ENCODE data around the gene TULP4.
"Not testable (repeated sequence)": the region's sequence is repeated elsewhere in the genome, so short reads cannot be mapped to it uniquely, and the experiment has no call there.

Gene TULP4

DNA sequence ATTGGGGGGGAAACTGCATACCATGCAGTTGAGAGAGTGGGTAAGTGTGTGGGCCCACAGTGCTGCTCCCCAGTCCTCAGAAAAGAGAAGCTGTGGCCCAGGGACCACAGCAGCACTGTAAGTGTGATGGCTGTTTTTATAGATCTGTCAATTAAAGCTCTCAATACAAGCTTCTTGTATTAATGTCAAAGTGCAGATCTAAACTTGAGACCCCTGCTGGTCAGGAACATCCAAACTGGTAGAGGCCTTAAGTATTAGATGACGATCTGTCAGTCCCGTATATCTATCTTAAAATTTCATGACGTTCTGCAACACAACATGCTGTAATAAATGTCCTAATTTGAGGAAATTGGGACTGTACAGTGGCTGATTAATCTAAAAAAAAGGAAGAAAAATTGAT lies 74.8 kb downstream of the TULP4 start:
- no peak for DNase-seq

- DNase-seq, result no peak
Measured at GRCh38 chr6:158387578-158387977, 75.3 kb downstream of the TULP4 start.

- DNase-seq, result no peak
Measured at GRCh38 chr6:158388727-158389126, 76.5 kb downstream of the TULP4 start.

DNA sequence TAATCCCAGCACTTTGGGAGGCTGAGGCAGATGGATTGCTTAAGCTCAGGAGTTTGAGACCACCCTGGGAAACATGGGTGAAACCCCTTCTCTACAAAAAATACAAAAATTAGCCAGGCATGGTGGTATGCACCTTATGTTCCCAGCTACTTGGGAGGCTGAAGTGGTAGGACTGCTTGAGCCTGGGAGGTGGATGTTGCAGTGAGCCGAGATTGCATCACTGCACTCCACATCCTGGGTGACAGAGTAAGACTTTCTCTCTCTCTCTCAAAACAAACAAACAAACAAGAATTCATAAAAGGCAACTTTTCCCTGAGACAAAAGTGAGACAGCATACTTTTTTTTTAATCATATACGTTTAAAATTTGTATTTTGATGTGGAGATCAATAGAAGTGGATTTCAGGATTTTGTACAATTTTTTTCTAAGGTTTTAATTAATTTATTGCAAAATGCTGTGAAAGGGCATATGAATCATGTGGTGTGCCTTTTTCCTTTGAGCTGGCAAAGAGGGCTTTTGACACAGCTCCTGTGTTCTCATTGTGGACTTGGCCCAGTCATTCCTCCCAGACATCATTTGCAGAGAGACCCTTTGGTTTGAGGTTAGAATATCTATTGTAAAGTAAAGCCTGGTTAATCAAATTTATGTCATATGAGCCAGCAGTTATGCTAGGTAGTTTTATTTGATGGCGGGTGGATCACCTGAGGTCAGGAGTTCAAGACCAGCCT lies 77.1 kb downstream of the TULP4 start:
- DNase-seq, result no peak

DNA sequence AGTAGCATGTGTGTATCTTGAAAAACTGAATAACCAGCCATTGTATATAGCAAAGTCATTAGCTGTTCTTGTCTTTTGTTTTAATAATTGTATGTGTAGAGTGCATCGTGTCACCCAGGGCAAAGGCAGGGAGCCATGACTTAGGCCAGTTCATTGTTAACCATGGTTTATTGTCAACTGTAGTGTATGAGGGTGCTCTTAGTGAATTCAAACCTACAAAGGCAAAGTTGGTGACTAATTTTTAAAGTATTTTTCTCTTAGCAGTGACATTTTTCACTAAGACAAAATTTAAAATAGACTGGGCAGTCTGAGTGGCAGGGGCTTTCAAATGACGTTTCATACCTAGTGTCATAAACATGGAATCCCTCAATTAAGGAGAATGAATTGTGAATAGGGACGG lies 79.0 kb downstream of the TULP4 start:
- DNase-seq, result no peak

DNA sequence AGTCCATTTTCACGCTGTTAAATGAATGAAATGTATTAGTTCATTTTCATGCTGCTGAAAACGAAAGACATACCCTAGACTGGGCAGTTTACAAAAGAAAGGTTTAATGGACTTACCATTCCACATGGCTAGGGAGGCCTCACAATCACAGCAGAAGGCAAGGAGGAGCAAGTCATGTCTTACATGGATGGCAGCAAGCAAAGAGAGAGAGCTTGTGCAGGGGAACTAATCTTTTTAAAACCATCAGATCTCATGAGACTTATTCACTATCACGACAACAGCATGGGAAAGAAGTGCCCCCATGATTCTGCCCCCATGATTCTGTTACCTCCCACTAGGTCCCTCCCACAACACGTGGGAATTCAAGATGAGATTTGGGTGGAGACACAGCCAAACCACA lies 79.7 kb downstream of the TULP4 start:
- DNase-seq, result not testable (repeated sequence)

DNA sequence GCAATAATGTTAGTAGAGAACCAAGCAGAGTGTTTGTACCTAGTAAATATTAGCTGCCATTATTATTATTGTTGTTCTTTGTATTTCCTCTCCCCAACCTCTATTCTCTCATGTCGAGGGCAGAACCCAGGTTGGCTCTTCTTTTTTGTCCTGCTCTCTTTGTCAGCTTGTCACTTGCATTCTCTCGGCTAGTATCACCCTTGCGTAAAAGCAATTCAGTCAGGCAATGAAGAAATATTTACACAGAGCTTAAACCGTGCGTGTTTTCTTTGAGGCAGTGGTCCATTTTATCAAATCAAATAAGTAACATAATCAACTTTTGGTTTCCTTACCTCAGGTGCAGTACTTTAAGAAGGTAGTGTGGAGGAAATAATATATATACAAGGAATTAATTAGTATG lies 83.9 kb downstream of the TULP4 start:
- no peak for DNase-seq

GRCh38 chr6:158397578-158397977 lies 85.3 kb downstream of the TULP4 start:
- no peak for DNase-seq

DNA sequence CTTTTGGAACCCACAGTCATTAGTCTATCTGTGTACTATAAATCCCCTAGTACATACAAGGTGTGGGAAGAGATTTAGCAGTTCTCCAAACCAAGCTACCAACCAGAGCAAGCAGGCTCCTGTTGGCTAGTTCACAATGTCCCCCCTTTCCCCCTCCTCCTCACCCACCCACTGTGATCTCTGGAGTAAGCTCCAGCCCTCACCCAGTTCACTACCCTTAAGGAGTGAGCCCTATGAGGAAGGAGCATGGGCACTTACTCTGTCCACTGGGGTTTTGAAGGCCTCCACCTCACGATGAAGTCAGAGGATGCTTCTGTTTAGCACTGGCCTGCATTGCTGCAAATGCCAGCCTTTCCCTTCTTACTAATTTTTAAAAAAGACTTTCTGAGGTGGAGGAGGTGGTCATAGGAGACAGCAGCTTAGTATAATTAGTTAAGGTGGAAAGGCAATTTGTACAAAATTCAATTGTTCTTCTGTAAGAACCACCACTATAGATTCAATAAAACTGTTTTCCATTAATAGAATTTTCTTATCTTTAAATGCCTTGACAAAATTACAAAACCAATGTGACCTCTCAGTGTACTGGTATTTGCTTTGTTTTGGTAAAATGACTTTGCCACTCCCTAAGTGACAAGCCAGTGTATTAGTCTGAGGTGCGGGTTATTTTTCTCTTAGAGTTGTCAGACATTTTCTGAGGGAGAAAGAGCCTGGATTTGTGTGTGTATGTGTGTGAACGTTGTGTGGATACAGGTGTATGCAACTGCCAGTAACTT lies 86.2 kb downstream of the TULP4 start:
- DNase-seq, result no peak

DNA sequence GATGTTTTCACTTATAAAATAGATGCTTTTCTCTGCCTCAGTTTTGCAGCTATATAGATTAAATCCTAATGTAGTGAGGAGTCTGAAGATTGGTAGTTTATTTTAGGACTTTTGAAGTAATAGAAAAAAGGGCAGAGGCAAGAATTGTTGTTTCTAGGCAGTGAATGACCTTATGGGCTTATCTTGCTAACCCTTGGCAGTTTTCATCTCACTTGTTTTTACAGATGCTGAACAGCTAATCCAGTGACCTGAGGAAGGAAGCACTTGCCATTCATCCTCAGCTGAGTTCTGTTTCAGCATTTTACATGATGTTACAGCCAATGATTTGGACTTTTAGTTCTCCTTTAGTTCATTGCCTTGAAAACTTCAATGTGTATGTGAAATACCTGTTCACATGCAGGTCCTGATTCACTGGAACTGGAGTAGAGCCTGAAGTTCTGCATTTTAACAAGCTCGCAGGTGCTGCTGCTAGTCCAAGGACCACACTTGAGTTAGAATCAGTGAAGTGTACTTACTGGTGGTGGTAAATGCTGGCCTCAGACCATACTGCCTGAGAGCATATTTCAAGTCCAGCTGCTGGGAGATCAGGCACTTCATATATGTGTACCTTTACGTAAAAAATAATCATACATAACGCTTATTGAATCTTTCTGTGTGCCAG lies 86.9 kb downstream of the TULP4 start:
- DNase-seq, result no peak

- DNase-seq, result no peak
Measured at GRCh38 chr6:158402184-158402583, 89.9 kb downstream of the TULP4 start.

DNA sequence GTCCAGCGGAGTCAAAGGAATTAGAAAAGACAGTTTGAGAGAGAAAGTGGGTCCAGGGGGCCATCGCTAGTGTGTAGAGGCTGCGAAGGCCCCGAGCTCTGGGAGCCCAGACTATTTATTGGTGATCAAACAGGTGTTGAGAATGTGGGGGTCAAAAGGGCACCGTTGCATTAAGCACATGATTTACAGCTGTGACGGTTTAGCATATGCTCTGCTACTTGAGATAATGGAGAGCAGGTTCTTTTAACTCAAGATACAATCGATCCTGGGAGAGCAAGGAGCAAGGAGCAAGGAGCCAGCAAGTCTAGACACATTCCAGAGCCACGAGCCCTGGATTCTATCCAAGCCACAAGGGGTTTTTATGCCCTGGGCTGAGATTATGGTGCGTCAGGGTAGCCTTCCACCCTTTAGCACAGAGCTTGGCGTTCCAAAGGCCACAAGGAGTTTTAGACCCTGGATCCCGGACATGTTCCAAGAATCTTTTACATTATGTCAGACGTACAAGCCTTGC lies 93.1 kb downstream of the TULP4 start:
- not testable (repeated sequence) for DNase-seq

DNA sequence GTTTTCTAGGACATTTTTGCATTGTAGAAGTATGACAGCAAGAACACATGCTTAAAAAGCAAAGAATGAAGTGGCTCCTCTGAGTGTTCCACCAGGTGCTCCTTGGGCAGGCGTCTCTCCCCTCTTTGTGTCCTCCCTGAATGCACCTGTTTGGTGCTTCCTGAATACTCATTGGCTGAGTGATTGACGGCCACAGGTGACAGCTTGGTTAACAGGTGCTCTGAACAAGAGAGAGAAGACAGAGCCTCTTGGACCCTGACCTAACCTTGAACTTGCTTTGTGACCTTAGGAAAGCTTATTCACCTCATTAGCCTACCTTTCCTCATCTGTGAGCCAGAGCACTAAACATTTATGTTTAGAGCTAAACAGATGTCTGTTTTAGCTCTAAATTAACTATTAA lies 93.7 kb downstream of the TULP4 start:
- DNase-seq, result no peak

- DNase-seq, result no peak
Measured at GRCh38 chr6:158406736-158407135, 94.5 kb downstream of the TULP4 start.

DNA sequence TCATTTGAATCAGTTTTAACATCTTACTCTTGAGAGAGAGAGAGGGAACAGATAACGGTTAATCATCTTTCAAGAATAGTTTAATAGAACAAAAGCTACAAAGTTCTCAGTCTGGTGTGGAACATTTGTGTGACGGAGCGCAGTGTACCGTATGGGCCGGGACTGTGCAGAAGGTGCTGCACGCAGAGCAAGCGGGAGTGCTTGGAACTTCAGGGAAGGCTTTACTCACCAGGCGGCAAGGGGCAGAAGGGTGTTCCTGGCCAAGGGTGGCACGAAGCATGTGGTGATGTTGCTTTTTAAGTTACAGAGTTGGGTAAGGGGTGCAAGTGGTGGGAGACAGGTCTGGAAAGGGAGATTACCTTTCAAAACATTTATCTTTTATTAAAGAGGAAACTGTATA lies 95.7 kb downstream of the TULP4 start:
- peak in 1 of 51 donors; percentile 60 for DNase-seq

GRCh38 chr6:158408552-158409130 lies 96.4 kb downstream of the TULP4 start:
- DNase-seq, result peak in 34 of 51 donors; percentile 7 to 74 (median 39)

GRCh38 chr6:158409451-158409850 lies 97.2 kb downstream of the TULP4 start:
- DNase-seq, result peak in 1 of 51 donors; percentile 25

DNA sequence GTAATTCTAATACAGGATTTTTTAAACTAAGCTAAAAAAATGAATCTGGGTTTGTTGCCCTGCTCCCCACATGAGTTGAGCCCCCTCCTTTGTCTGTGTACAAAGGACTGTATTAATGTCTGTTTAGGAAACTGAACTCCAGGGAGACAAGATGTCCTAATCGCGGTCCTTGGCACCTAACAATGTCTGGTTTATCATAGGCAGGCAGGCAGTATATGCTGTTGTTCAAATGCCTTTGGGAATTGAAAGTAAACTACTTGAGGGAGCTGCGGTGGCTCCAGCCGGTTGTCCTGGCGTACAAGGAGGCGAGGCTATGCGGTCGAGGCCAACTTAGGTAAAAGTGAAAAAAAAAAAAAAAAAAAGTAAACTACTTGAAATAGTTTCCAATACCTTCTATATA lies 98.5 kb downstream of the TULP4 start:
- DNase-seq, result peak in 4 of 51 donors; percentile 7 to 45 (median 28)

GRCh38 chr6:158411998-158412397 lies 99.7 kb downstream of the TULP4 start:
- no peak for DNase-seq

- DNase-seq, result no peak
Measured at GRCh38 chr6:158413028-158413427, 100.8 kb downstream of the TULP4 start.

DNA sequence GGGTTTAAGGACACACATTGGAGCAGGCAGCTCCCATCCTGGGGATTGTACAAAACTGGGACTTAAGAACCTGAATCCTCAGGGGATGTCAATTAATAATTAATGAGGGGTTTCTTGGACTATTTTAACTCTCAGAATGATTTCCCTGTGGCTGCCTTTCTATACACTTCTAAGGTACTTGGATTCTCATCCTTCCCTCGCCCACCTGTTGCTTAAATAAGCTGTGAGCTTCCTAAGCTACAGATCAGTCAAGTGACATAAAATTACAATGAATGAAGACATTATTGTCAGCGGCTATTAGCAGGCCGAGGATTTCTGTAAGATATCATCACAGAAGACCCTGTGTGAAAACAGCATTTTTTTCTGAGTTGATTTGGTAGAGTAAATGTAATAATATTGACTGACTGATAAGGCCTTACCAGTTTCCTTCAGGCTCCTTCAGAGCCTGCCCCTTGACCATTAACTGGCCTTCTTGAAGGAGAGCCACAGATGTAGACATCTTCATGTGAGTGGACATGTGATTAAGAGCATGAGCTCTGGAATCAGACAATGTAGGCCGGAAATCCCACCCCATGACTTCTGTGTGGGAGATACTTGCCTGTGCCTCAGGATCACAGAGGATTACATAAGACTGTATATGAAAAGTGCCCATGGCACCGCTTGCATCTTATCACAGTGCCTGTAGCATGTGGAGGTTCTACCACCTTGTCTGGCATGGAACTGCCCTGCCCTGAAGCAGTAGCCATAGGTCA lies 101.7 kb downstream of the TULP4 start:
- DNase-seq, result no peak
